HG02610 (cell line): ENCODE data around the gene SEC23A.
A peak's percentile ranks its signal among the peaks of the same experiment; 100 is the strongest.
"Not testable (repeated sequence)": the region's sequence is repeated elsewhere in the genome, so short reads cannot be mapped to it uniquely, and the experiment has no call there.

ENCODE experiments used
- ATAC-seq: cut with Tn5 transposase; IDR thresholded peaks from one replicate; pipeline ENCODE4 v1.9.1; 2021; ENCODE audit warnings: mild to moderate bottlenecking, moderate library complexity; ENCODE audit not compliant: unreplicated experiment

The SEC23A gene

GRCh38 chr14:39034481-39035296, 68.3 kb downstream of the SEC23A start:
- ATAC-seq = no peak

GRCh38 chr14:39033371-39033770, 69.7 kb downstream of the SEC23A start:
- ATAC-seq = no peak

- no peak for ATAC-seq
Observed at GRCh38 chr14:39030209-39030608, 72.8 kb downstream of the SEC23A start.

GRCh38 chr14:39029789-39030188, 73.2 kb downstream of the SEC23A start:
- ATAC-seq = no peak

- no peak for ATAC-seq
Observed at GRCh38 chr14:39028620-39029019, 74.4 kb downstream of the SEC23A start.

GRCh38 chr14:39025810-39026627, 77.0 kb downstream of the SEC23A start:
- no peak for ATAC-seq

- ATAC-seq = no peak
Observed at GRCh38 chr14:39025250-39025809, 77.7 kb downstream of the SEC23A start.

GRCh38 chr14:39023939-39024871, 78.8 kb downstream of the SEC23A start:
- ATAC-seq = no peak

GRCh38 chr14:39017096-39018016, 85.7 kb downstream of the SEC23A start:
- ATAC-seq = not testable (repeated sequence)

GRCh38 chr14:39016733-39017095, 86.3 kb downstream of the SEC23A start:
- no peak for ATAC-seq

GRCh38 chr14:39015964-39016577, 87.0 kb downstream of the SEC23A start:
- ATAC-seq = no peak

- ATAC-seq = peak; percentile 84
Observed at GRCh38 chr14:39015360-39015961, 87.6 kb downstream of the SEC23A start.

- ATAC-seq = no peak
Observed at GRCh38 chr14:39014460-39014859, 88.6 kb downstream of the SEC23A start.

GRCh38 chr14:39008965-39009364, 94.1 kb downstream of the SEC23A start:
- not testable (repeated sequence) for ATAC-seq

GRCh38 chr14:39006721-39007410, 96.2 kb downstream of the SEC23A start:
- no peak for ATAC-seq

- ATAC-seq = no peak
Observed at GRCh38 chr14:39005044-39005880, 97.8 kb downstream of the SEC23A start.

- peak; percentile 55 for ATAC-seq
Observed at GRCh38 chr14:38999949-39000348, 103.1 kb downstream of the SEC23A start.
